Skin epidermis (tissue), 12 donors: Measurements from ENCODE around the gene KRT86.
A peak's percentile ranks its signal among the peaks of the same experiment; 100 is the strongest.
"Not testable (repeated sequence)": the region's sequence is repeated elsewhere in the genome, so short reads cannot be mapped to it uniquely, and the experiment has no call there.

ENCODE experiments used
- H3K27ac ChIP-seq, 21 experiments: fragments of 200-600 bp; sonication (generic) in 11 of 21; one replicate each; pipeline ENCODE4 v1.5.0; 2020; ENCODE audit warnings: mild to moderate bottlenecking in 3 of 21, inconsistent platforms in 2 of 21, moderate library complexity in 2 of 21
- H3K4me3 ChIP-seq, 7 experiments: fragments of 200-600 bp; sonication (generic) in 2 of 7; one replicate each; pipeline ENCODE4 v1.5.0; 2020; ENCODE audit warnings: inconsistent platforms in 2 of 7, mild to moderate bottlenecking in 2 of 7, moderate library complexity in 1 of 7

KRT86 gene

DNA sequence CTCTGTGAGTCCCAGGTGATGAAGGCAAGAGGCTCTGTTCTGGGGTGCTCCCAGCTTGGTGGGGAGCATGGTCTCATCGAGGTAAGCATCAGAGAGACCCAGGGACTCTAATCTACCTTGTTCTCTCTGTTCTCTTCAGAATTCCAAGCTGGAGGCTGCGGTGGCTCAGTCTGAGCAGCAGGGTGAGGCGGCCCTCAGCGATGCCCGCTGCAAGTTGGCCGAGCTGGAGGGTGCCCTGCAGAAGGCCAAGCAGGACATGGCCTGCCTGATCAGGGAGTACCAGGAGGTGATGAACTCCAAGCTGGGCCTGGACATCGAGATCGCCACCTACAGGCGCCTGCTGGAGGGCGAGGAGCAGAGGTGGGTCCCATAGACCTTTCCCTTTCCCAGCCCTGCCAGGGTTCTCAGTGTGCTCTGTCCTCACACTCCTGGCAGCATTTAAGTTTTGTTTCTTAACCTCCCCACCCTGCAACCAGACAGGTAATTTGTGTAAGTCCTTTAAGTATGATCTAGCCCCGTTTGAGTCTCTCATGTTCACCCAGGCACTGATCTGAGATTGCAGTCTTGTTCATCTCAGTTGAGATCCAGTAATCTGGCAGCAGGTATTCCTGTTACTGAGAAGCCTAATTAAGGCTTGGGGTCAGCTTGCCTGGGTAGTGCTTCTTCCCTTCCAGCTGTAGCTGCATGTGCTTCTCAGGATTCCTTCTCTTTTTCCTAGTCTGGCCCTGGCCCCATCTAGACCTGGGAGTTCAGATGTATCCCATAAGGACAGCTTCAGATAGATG lies 31.7 kb downstream of the KRT86 start:
- H3K4me3 ChIP-seq = no peak overlapping the region

GRCh38 chr12:52306731-52307130 lies 32.3 kb downstream of the KRT86 start:
- Histone ChIP-seq H3K4me3 (no peak overlapping the region), H3K27ac (no peak overlapping the region)

More for the DNA sequence above, 31.7 kb downstream of the KRT86 start:
- H3K27ac ChIP-seq = no peak overlapping the region

DNA sequence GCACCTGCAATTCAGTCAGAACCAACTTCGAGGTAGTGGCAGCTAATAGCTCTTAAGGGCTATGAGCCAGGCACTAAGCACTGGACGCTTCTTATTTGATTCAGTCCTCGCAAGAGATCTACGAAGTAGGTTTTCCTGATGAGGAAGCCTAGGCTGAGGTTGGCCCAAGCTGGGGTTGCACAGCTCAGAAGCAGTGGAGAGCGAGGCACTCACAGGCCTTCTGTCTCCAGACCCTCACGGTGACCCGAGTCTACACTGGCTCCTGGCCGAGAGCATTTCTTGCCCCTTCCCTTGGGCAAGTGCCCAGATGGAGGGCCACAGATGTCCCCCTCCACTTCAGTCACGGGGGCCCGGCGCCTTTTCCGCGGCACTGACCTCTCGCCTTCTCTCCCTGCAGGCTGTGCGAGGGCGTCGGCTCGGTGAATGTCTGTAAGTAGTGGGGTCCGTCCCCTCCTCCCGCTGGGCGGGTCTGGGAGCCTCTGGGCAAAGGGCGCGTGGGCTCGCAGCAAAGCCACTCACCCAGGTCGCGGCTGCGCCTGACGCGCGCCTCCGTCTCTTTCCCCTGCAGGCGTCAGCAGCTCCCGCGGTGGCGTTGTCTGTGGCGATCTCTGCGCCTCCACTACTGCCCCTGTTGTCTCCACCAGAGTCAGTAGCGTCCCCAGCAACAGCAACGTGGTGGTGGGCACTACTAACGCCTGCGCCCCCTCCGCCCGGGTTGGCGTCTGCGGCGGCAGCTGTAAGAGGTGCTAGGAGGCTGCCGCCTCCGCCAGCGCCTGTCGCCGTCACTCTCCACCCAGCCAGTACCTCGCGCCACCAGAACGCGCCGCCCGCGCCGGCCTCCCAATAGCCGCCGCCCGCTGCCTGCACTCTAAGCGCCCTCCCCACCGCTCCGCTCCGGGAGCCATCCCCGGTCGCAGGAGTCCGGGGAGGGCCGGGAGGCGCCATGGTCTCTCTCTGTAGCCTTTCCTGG lies 33.7 kb downstream of the KRT86 start:
- H3K27ac ChIP-seq = peak overlapping the region in 7 of 21 experiments; percentile 9 to 69 (median 48)

GRCh38 chr12:52308806-52309425 lies 34.5 kb downstream of the KRT86 start:
- Histone ChIP-seq H3K27ac (peak overlapping the region in 6 of 21 experiments; percentile 9 to 69 (median 50)), H3K4me3 (peak overlapping the region in 5 of 7 experiments; percentile 20 to 41 (median 36))

More for the DNA sequence above, 33.7 kb downstream of the KRT86 start:
- peak overlapping the region in 6 of 7 experiments; percentile 2 to 41 (median 30) for H3K4me3 ChIP-seq

DNA sequence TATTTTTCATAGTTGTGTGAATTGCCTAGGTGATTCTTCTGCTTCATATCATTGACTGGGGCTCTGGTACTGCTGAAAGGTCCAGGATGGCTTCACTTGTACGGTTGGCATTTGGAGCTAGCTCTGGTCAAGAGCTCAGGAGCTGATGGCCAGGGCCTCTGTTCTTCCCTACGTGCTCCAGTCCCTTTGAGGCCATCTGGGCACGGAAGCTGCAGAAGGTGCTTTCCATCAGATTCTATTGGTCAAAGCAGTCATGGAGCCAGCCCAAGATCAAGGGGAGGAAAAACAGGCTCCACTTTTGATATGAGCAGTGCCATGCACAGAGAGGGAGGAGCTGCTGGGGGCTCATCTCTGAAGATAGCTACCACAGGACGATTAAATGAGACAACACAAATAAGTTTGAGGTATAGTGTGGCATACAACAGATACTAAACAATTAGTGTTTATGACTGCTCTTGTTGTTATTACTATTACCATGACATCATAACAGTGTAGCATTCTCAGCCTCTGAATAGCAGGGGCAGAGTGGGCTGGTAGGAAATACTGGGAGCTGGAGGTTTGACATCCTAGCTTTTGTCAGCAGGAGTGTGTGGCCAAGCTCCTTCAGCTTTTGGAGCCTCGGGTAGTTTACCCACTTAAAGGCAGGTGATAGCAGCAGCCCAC lies 36.3 kb downstream of the KRT86 start:
- no peak overlapping the region for H3K27ac ChIP-seq

DNA sequence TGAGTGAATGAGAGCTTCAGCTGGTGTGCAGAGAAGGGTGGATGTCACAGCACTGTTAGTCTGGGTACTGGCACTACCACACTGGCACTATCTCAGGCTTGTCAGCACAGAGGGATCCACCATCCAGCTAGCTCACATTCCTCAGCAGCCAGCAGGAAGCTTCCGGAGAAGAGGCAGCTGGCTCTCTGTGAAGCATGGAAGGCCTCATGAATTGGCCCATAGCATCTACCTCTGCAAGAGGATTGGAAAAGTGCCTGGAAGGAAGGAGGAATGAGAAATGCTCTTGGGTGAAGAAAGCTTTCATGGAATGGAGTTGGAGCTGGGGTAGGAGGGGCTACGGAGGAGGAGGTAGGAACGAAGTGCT lies 36.8 kb downstream of the KRT86 start:
- Histone ChIP-seq H3K4me3 (no peak overlapping the region), H3K27ac (no peak overlapping the region)

More for the DNA sequence above, 36.3 kb downstream of the KRT86 start:
- H3K4me3 ChIP-seq = no peak overlapping the region

DNA sequence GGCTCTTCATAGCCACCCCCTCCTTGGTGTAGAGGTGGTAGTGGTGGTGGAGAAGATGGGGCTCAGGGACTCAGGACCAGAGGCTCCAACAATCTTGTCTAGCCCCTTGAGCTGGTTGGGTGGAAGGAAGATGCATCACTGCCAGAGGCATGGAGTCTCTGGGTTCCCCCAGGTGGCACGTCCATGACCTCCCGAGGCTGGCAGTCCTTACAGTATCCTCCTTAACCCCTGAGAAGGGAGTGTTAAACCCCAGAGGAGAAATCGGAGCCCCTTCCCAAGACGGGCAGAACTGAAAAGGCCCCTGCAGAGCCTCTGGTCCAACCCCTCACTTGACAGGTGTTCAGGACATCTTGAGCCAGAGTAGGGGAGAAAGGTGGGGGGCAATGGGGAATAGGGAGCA lies 37.6 kb downstream of the KRT86 start:
- Histone ChIP-seq H3K27ac (no peak overlapping the region), H3K4me3 (no peak overlapping the region)

DNA sequence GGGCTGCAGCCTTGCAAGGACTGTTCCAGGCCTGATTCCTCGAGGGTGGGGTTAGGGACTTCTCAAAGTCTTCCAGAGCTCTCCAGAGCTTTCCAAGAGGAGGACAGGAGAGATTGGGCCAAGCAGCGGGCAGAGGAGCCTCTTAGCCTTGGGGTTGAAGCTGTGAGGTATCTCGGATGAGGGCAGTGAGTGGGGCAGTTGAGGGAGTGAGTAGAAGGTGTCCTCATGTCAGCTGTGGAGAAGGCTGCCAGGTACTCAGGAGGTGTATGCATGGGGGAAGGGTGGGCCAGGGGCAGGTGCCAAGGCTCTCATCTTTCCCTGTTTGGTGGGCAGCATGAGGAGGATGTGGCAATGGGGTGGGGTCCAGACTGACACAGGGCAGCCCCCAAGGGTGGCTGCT lies 39.0 kb downstream of the KRT86 start:
- Histone ChIP-seq H3K4me3 (no peak overlapping the region), H3K27ac (no peak overlapping the region)

- Histone ChIP-seq H3K27ac (no peak overlapping the region), H3K4me3 (no peak overlapping the region)
Observed at GRCh38 chr12:52313926-52314325, 39.5 kb downstream of the KRT86 start.

DNA sequence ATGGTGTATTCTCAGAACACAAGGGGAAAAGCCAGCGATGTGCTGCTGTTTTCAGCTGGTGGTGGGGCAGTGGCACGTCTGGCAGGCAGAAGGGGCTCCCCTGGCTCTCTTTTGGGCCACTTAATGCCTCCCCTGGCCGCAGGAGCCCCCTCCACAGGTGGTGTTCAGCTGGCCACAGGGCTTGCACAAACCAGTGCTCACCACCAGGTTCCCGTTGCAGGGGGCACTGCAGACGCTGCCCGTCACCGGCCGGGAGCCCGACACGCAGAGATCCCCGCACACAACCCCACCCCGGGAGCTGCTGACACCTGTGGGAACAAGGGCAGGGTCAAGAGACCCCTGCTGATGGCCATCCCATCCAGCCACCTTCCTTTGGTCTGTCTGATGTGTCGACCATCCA lies 40.1 kb downstream of the KRT86 start:
- no peak overlapping the region for H3K27ac ChIP-seq
- no peak overlapping the region for H3K4me3 ChIP-seq

DNA sequence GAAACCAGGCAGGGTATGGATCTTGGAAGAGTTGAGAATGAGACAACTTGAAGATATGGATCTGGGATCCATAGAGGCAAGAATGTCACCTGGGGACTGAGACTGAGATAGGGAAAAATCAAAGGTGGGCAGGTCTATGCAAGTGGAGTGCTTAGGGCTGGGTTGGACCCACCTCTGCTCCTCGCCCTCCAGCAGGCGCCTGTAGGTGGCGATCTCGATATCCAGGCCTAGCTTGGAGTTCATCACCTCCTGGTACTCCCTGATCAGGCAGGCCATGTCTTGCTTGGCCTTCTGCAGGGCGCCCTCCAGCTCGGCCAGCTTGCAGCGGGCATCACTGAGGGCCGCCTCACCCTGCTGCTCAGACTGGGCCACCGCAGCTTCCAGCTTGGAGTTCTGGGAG lies 41.3 kb downstream of the KRT86 start:
- not testable (repeated sequence) for H3K4me3 ChIP-seq, H3K27ac ChIP-seq

GRCh38 chr12:52316290-52316689 lies 41.8 kb downstream of the KRT86 start:
- Histone ChIP-seq H3K4me3 (no peak overlapping the region), H3K27ac (no peak overlapping the region)

GRCh38 chr12:52316701-52317100 lies 42.3 kb downstream of the KRT86 start:
- no peak overlapping the region for H3K27ac ChIP-seq
- no peak overlapping the region for H3K4me3 ChIP-seq

- H3K27ac ChIP-seq = no peak overlapping the region
- H3K4me3 ChIP-seq = no peak overlapping the region
Observed at GRCh38 chr12:52317468-52318052, 43.1 kb downstream of the KRT86 start.

DNA sequence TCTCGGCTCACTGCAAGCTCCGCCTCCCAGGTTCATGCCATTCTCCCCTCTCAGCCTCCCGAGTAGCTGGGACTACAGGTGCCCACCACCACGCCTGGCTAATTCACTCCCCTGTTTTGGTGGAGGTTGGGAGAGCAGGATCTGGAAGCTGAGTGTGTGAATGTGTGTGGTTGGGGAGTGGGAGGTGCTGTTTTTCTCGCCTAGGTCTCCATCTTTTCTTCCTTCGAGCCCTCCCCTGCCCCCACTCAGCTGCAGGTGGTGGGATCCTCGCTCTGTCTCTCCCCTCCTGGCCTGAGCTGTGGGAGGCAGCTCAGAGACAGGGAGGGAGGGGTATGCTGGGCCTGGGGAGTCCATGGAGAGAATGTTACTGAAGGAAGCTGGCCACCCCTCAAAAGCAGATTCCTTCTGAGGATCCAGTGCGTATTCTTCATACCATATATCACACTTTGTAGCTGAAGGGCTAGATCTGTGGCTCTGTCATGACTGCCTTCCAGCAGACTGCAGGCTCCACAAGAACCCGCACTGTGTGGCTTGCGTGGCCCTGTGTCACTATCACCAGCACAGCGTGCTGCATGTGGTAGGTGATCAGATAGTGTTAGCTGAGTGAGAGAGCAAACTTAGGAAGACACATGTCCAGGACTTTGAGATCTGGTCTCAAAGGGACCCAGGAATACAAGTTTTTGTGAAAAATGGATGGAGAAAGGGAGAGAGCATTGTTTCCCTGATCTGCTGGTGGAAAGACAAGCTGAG lies 44.0 kb downstream of the KRT86 start:
- H3K27ac ChIP-seq = no peak overlapping the region

DNA sequence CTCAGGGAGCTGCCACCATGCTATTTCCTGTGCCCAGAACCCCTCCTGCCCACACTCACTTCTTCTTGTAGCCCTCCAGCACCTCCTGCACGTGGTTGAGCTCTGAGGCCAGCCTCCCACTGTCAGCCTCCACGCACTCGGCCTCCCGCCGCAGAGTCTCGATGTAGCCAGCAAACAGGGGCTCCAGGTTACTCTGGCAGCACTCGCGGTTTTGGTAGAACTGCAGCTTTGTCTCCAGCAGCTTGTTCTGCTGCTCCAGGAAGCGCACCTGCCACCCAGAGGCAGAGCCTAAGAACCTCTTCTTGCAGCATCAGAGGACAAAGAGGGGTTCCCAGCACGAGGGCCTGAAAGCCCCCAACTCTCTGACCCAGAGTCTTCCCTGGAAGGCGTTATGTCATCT lies 44.7 kb downstream of the KRT86 start:
- no peak overlapping the region for H3K4me3 ChIP-seq
- H3K27ac ChIP-seq = no peak overlapping the region

More for the DNA sequence above, 44.0 kb downstream of the KRT86 start:
- no peak overlapping the region for H3K4me3 ChIP-seq

DNA sequence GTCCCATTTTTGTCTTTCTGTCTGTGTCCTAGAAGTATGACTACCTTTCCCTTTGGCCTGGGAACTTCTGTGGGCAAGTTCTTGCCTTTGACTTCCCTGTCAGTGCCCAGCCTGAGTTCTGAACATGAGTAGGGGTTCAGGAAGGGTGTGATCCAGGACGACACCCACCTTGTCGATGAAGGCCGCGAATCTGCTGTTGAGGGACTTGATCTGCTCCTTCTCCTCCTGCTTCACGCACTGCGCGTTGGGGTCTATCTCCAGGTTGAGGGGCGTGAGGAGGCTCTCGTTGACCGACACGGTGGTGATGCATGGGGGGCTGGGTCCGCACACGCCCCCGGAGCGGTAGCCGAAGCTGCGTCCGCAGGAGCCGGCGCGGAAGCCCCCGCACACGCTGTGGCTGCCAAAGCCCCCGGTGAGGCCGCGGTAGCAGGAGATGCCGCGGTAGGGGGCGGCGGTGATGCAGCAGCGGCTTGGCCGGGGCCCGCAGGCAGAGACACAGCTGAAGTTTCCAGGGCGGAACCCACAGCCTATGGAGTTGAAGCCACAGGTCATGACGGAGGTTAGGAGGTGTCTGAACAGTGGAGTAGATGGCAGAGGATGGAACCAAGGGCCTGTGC lies 46.4 kb downstream of the KRT86 start, which contains the start of gene KRT83:
Gene KRT83, minus strand, starts transcription at position 615 of the 617 bp plus-strand sequence. Its CDS starts 63 bp downstream, at position 552.
- H3K27ac ChIP-seq = no peak within 1 kb of the TSS

DNA sequence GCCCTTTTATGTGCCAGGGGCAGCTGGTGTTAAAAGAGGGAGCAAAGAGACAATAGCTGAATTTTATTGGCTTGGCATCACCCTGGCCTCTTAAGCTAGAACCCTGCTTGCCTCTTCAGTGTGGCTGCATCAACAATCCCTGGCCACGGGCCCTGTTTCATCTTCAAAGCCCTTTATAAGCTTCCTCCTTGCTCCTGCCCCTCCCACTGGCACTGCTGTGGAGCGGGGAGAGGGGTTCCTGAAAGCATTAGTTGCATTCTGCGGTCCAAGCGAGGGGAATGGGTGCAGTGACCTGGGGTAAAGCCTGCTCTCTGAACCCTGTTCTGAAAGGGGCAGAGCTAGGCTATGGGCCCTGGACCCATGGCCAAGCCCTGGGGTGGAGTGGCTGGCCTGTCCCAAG lies 47.0 kb downstream of the KRT86 start:
- H3K4me3 ChIP-seq = no peak overlapping the region
- H3K27ac ChIP-seq = no peak overlapping the region

More for the DNA sequence above, 46.4 kb downstream of the KRT86 start, which contains the start of gene KRT83:
- no peak within 1 kb of the TSS for H3K4me3 ChIP-seq
